ENCODE measurements around the gene DISP3.

- TF ChIP-seq EZH2 (IDR thresholded peaks at IDR 0.05) (no peak), CTCF (IDR thresholded peaks at IDR 0.05 in 2 of 3, conservative IDR thresholded peaks at IDR 0.05 in 1 of 3; ENCODE audit: borderline replicate concordance in 1 of 3, insufficient read depth in 1 of 3, low read depth in 2 of 3, low read length in 2 of 3) (no peak), POLR2A (IDR thresholded peaks at IDR 0.05; ENCODE audit: borderline replicate concordance, extremely low read depth, insufficient read depth, insufficient read length) (no peak), ZNF274 (IDR thresholded peaks at IDR 0.05; ENCODE audit: low read depth, low read length) (no peak), SRF (IDR thresholded peaks at IDR 0.05; ENCODE audit: low read depth) (no peak), SP1 (IDR thresholded peaks at IDR 0.05; ENCODE audit: low read depth) (no peak), EZH2phosphoT487 (IDR thresholded peaks at IDR 0.05; ENCODE audit: borderline replicate concordance) (no peak)
These were observed 35.4 kb downstream of the DISP3 start for GRCh38 chr1:11514366-11514765.

Measured in HCT116 (cell line).